Measurements from ENCODE around the gene MED16. TPM values are rescaled to one million over a fixed set of nuclear protein-coding genes. Genes with fewer than 3 reads are reported as not detected.
A peak's percentile ranks its signal among the peaks of the same experiment; 100 is the strongest.

Gene MED16
- total and polyA plus RNA-seq, 2 of the 13 experiments (the other 11 are each of a cell fraction or from before 2014, with no cell fraction given) = 13.3 to 14.8 TPM

- TF ChIP-seq ARID4A (CRISPR knock-in tag; IDR thresholded peaks at IDR 0.05; ENCODE audit: borderline replicate concordance) (peak; percentile 47; the same call in 1 of the 2 replicates), ISX (CRISPR knock-in tag; conservative IDR thresholded peaks at IDR 0.05) (no peak), REST (IDR thresholded peaks at IDR 0.05; ENCODE audit: borderline replicate concordance in 1 of 2, low read depth in 1 of 2, low read length in 2 of 2) (no peak), SPEN (CRISPR knock-in tag; IDR thresholded peaks at IDR 0.05; ENCODE audit: low read depth) (peak; percentile 65), SP5 (CRISPR knock-in tag; IDR thresholded peaks at IDR 0.05; ENCODE audit: borderline replicate concordance, low read depth) (0 out of 2 replicates have a peak, but pooled peaks have one; percentile 10), ZC3H4 (CRISPR knock-in tag; IDR thresholded peaks at IDR 0.05; ENCODE audit: borderline replicate concordance) (no peak), DMAP1 (CRISPR knock-in tag; IDR thresholded peaks at IDR 0.05) (0 out of 2 replicates have a peak, but pooled peaks have one; percentile 34), PRPF4 (IDR thresholded peaks at IDR 0.05; ENCODE audit: low read depth, low read length, poor library complexity, severe bottlenecking) (no peak), RERE (CRISPR knock-in tag; IDR thresholded peaks at IDR 0.05; ENCODE audit: low read depth) (no peak), ZNF331 (CRISPR knock-in tag; IDR thresholded peaks at IDR 0.05) (peak; percentile 51; the same call in 1 of the 2 replicates), FOXO4 (CRISPR knock-in tag; conservative IDR thresholded peaks at IDR 0.05) (no peak), ZNF24 (IDR thresholded peaks at IDR 0.05) (no peak), HMGA1 (CRISPR knock-in tag; conservative IDR thresholded peaks at IDR 0.05) (no peak)
These were observed 24.6 kb upstream of the MED16 start, which contains the start of gene KISS1R (continued) for GRCh38 chr19:917323-918151.
